Hepatic stellate cell (primary cell): ENCODE data around the gene CXCR6.

Experiments used
- DNase-seq: peaks from one replicate; pipeline ENCODE4 v3.0.0; 2011; ENCODE audit warnings: low spot score

The CXCR6 gene

DNA sequence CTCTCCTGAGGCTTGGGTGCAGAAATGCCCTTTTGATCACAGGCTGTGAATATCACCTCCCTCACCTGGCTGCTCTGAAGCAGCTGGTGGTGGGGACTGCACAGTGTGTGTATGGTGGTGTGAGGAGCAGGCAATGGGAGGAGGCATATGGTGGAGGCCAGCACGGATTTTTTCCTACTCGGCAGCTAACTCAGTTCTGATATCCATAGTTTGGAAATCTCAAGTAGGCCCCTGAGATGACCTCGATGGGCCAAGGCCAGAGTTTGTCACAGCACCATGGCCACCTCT, 21.3 kb upstream of the CXCR6 start:
- no peak for DNase-seq

DNA sequence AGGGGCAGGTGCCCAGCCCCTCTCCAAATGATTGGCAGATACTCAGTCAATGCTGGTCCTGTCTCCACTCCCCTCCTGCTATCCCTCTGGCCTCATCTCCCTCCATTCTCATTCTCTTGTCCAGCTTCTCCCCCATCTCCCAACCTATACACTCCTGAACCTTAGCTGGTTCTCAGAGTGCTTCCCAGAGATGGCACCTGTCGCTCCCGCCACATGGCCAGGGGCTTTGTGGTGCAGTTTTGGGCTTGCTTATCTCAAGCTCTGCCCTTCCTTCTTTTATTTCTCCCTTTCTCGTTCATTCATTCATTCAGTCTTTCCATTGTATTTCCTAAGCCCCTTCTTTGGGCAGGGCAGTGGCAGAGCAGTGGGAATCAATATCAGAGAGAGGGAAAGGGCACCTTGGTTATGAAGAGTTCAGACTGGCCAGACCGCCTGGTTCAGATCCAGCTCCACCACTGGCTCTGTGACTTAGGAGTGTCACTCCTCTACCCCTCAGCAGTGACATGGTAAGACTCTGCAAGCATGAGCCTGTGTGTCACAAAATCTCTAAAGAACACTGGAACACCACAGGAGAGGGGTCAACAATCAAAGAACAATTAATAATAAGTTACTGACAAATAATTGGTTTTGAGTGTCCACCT, 20.2 kb upstream of the CXCR6 start:
- DNase-seq: no peak

- DNase-seq: peak; percentile 39
These were observed 19.5 kb upstream of the CXCR6 start for GRCh38 chr3:45923755-45924154.

GRCh38 chr3:45927881-45928280, 15.4 kb upstream of the CXCR6 start:
- DNase-seq: peak; percentile 44

GRCh38 chr3:45929042-45929679, 14.1 kb upstream of the CXCR6 start:
- peak; percentile 79 for DNase-seq

DNA sequence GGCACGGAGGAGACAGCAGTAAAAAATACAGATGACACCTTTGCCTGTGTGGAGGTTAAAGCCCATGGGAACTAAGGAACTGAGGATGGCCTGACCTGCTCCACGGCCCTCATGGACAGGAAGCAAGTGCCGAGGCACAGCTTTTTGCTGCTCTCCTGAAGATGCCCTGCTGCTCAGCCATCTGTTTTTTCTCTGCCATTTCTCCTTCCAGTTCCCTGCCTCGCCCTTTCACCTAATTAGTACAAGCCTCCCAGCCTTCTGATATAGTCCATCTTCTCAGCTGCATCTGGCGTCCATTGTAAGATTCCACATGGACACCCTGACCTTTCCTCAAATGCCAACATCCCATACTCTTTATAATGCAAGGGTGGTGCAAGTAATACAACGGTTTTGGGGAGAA, 11.8 kb upstream of the CXCR6 start:
- DNase-seq: no peak

GRCh38 chr3:45932112-45932511, 11.2 kb upstream of the CXCR6 start:
- DNase-seq: no peak

GRCh38 chr3:45933591-45933990, 9.7 kb upstream of the CXCR6 start:
- DNase-seq: no peak

- no peak for DNase-seq
These were observed 7.0 kb upstream of the CXCR6 start for GRCh38 chr3:45936261-45936660.

DNA sequence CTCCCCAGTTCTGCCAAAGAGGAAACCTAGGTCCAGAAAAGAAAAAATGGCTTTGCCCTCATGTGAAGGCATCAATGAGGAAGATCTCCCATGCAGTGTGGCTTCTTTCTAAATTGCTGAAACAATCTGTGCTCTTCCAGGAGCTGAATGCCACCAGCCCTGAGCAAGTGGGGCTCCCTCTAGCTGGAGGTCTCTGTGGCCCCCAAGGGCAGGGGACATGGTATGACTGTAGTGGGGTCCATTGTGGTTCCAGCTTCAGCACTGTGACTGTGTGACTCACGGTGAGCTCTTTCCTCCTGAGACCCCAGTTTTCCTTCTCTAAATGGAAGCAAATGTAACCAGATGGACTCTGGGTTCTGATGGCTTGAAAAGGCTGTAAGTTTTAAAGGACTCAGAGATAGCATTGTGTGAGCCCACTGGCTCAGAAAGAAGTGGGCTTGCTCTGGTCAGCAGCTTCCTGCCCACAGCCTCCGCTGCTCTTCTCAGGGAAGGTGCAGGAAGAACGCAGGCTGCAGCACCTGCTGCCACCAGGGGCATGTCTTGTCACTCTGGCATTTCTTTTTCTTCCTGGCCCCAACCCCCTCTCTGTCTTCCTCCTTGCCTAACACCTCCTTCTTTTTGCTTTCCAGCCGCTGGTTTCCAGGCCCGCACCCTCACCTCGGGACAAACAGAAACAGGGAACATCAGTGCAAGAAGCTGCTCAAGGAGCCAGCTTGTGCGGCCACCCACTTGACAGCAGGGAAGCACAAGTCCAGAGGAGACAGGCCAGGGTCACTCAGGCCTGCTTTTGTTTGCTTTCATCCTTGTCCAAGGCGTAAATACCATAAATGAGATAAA, 5.8 kb upstream of the CXCR6 start:
- no peak for DNase-seq

DNA sequence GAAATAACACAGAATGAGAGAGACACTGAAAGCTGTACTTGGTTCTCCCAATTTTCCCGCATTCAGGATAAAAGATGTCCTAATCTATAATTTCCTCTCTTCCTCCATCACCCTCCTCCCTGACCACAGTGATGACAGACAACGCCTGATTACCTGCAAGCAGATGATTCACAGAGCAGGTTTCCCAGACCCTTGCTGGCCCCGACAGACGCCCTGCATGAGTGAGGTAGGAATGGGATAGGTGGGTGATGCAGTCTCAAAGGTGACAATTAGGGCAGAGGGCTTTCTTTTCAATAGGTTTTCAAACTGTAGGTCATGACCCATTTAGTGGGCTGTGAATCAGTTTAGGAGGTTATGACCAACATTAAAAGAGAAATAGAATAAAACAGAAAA, 5.2 kb upstream of the CXCR6 start:
- no peak for DNase-seq

GRCh38 chr3:45938864-45939263, 4.4 kb upstream of the CXCR6 start:
- peak; percentile 79 for DNase-seq

- DNase-seq: no peak
These were observed 3.9 kb upstream of the CXCR6 start for GRCh38 chr3:45939341-45939771.

GRCh38 chr3:45940004-45940780, 3.1 kb upstream of the CXCR6 start:
- no peak for DNase-seq

- DNase-seq: no peak
These were observed 2.4 kb upstream of the CXCR6 start for GRCh38 chr3:45940781-45941365.

DNA sequence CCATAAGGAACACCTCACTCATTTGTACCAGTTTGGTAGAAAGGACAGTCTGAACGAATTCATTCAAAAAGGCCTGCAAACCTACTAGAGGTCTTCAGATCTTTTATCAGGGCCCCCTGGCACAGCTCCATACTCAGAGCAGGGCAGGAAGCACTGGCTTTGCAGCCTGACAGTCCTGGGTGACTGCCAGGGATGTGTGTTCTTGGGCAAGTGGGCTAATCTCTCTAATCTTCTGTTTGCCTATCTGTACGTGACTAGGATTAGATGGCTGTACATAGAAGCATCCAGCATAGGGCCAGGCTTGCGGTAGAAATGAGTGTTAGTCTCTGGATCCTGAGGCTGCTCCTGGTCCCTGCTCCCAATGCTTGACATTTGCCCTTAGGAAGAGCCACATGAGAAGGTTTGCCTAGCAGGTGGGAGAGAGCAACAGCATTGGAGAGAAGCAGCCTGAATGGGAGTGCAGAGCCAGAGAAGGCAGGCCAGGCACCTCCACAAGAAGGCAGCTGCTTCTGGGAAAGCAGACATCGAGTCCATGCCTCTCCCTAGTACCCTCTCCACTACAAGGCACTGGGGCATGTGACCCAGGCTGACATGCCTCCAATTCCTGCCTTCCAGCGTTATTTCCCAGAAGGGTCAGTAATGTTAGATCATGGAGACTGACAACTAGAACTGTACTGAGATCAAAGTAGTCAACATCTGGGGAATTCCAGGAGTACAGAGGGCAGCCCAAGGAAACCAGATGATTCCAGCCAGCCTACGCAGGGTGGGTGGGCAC, 1.0 kb upstream of the CXCR6 start:
- no peak for DNase-seq

- DNase-seq: no peak
These were observed 1.8 kb downstream of the CXCR6 start for GRCh38 chr3:45944830-45945620.

- no peak for DNase-seq
These were observed 3.0 kb downstream of the CXCR6 start for GRCh38 chr3:45946307-45946706.

- DNase-seq: no peak
These were observed 3.6 kb downstream of the CXCR6 start for GRCh38 chr3:45946875-45947274.

- no peak for DNase-seq
These were observed 4.1 kb downstream of the CXCR6 start for GRCh38 chr3:45947361-45947760.
